Keratinocyte (primary cell): ENCODE results near the gene HEXD.

Source experiments
- EZH2 ChIP-seq: IDR thresholded peaks from one replicate; pipeline ENCODE4 v1.6.1; 2012; ENCODE audit warnings: inconsistent platforms, mild to moderate bottlenecking, low read length, moderate library complexity
- TF ChIP-seq, protein P1 (sequence below), 3 experiments: IDR thresholded peaks in 1 of 3; conservative IDR thresholded peaks in 1 of 3; optimal IDR thresholded peaks in 1 of 3; 2 replicates in 2 of 3; 3 replicates in 1 of 3; pipeline versions ENCODE3 to v1.5.1; 2011; ENCODE audit warnings: low read length in 3 of 3, mild to moderate bottlenecking in 3 of 3, moderate library complexity in 2 of 3, control low read depth in 1 of 3, inconsistent platforms in 1 of 3; ENCODE audit not compliant: insufficient read depth in 2 of 3; ENCODE audit errors: extremely low read depth in 1 of 3

GRCh38 chr17:82399041-82399441 lies 19.1 kb upstream of the HEXD start:
- TF ChIP-seq, protein P1, sequence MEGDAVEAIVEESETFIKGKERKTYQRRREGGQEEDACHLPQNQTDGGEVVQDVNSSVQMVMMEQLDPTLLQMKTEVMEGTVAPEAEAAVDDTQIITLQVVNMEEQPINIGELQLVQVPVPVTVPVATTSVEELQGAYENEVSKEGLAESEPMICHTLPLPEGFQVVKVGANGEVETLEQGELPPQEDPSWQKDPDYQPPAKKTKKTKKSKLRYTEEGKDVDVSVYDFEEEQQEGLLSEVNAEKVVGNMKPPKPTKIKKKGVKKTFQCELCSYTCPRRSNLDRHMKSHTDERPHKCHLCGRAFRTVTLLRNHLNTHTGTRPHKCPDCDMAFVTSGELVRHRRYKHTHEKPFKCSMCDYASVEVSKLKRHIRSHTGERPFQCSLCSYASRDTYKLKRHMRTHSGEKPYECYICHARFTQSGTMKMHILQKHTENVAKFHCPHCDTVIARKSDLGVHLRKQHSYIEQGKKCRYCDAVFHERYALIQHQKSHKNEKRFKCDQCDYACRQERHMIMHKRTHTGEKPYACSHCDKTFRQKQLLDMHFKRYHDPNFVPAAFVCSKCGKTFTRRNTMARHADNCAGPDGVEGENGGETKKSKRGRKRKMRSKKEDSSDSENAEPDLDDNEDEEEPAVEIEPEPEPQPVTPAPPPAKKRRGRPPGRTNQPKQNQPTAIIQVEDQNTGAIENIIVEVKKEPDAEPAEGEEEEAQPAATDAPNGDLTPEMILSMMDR (optimal IDR thresholded peaks at IDR 0.05 in 1 of 3, IDR thresholded peaks at IDR 0.05 in 1 of 3, conservative IDR thresholded peaks at IDR 0.05 in 1 of 3; ENCODE audit: extremely low read depth in 1 of 3, insufficient read depth in 2 of 3, low read length in 3 of 3), result no peak
- no peak for TF ChIP-seq EZH2
